Suprapubic skin (tissue), 3 donors: Measurements from ENCODE around the gene ALDH7A1.

ENCODE experiments used
- POLR2A ChIP-seq, 2 donors: fragments of 450-650 bp; IDR thresholded peaks; one replicate each; pipeline ENCODE4 v1.6.1; 2017; ENCODE audit warnings: antibody characterized with exemption in 2 of 2, mild to moderate bottlenecking in 2 of 2, moderate library complexity in 2 of 2
- TF ChIP-seq, protein P1 (sequence below), 2 donors: fragments of 200-600 bp in 1 of 2; fragments of 450-650 bp in 1 of 2; sonication (generic) in 1 of 2; IDR thresholded peaks; one replicate each; pipeline ENCODE4 v1.5.1; 2016 to 2019; ENCODE audit warnings: antibody characterized with exemption in 2 of 2, mild to moderate bottlenecking in 1 of 2, moderate library complexity in 1 of 2

DNA sequence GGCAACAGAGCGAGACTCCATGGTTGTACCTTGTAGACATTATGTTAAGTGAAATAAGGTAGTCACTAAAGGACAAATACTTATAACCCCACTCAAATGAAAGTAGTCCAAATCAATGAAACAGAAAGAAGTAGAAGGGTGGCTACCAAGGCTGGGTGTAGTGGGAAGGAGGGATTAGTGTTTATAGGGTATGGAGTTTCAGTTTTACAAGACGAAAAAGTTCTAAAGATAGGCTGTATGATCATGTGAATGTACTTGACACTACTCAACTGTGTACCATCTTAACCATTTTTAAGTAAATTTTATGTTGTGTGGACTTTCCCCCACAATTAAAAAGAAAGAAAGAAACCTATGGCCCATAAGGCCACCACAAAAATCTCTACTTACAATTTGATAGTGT is 32.2 kb downstream of the ALDH7A1 start:
- TF ChIP-seq, protein P1, sequence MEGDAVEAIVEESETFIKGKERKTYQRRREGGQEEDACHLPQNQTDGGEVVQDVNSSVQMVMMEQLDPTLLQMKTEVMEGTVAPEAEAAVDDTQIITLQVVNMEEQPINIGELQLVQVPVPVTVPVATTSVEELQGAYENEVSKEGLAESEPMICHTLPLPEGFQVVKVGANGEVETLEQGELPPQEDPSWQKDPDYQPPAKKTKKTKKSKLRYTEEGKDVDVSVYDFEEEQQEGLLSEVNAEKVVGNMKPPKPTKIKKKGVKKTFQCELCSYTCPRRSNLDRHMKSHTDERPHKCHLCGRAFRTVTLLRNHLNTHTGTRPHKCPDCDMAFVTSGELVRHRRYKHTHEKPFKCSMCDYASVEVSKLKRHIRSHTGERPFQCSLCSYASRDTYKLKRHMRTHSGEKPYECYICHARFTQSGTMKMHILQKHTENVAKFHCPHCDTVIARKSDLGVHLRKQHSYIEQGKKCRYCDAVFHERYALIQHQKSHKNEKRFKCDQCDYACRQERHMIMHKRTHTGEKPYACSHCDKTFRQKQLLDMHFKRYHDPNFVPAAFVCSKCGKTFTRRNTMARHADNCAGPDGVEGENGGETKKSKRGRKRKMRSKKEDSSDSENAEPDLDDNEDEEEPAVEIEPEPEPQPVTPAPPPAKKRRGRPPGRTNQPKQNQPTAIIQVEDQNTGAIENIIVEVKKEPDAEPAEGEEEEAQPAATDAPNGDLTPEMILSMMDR (IDR thresholded peaks at IDR 0.05) = no peak
- no peak for TF ChIP-seq POLR2A (IDR thresholded peaks at IDR 0.05)
